BLaER1 (cell line): Measurements from ENCODE around the gene TMTC2.
"Not testable (repeated sequence)": the region's sequence is repeated elsewhere in the genome, so short reads cannot be mapped to it uniquely, and the experiment has no call there.

Source experiments
- H3K27ac ChIP-seq: shearing (Covaris generic); formaldehyde crosslinking; 2 replicates; pipeline ENCODE4 v1.8.1; 2022
- H3K27me3 ChIP-seq: shearing (Covaris generic); formaldehyde crosslinking; 2 replicates; pipeline ENCODE4 v1.8.1; 2022
- H3K36me3 ChIP-seq: shearing (Covaris generic); formaldehyde crosslinking; 2 replicates; pipeline ENCODE4 v1.8.1; 2022
- H3K4me1 ChIP-seq: shearing (Covaris generic); formaldehyde crosslinking; 2 replicates; pipeline ENCODE4 v1.8.1; 2022
- H3K4me2 ChIP-seq: shearing (Covaris generic); formaldehyde crosslinking; 2 replicates; pipeline ENCODE4 v1.8.1; 2022
- H3K4me3 ChIP-seq: shearing (Covaris generic); formaldehyde crosslinking; 2 replicates; pipeline ENCODE4 v1.8.1; 2022
- H3K9ac ChIP-seq: shearing (Covaris generic); formaldehyde crosslinking; 2 replicates; pipeline ENCODE4 v1.8.1; 2022
- H3K9me3 ChIP-seq: shearing (Covaris generic); formaldehyde crosslinking; 2 replicates; pipeline ENCODE4 v1.8.1; 2022
- H4K20me1 ChIP-seq: shearing (Covaris generic); formaldehyde crosslinking; 2 replicates; pipeline ENCODE4 v1.8.1; 2022
- Cebpa-rat ChIP-seq: shearing (Covaris generic); IDR thresholded peaks from 2 replicates; pipeline ENCODE4 v1.8.1; 2022

Gene TMTC2

DNA sequence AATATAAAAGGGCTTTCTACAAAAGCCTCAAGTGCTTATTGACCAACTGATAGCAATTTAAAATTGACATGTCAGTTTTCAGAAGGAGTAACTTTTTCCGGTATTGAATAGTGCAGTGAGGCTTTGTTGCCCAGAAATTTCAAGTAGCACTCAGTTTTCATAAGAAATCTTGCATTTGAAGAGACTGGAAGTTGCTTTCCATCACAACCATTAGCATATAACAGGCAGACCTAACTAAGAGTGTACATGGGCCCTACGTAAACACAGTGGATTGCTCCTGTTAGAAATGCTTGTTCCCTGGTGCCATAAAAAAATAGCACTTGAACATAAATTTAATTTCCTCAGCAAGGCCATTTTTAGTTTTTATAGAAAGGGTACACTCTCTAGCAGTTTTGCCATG lies 117.9 kb downstream of the TMTC2 start:
- no peak overlapping the region for H3K27ac ChIP-seq
- H3K36me3 ChIP-seq, result no peaks in the 10 kb centered on the region
- H4K20me1 ChIP-seq, result no peaks in the 10 kb centered on the region
- H3K4me1 ChIP-seq, result no peaks in the 10 kb centered on the region
- H3K27me3 ChIP-seq, result no peaks in the 10 kb centered on the region
- H3K4me3 ChIP-seq, result no peak overlapping the region
- H3K4me2 ChIP-seq, result no peak overlapping the region
- peaks cover 7% of the 10 kb centered on the region for H3K9me3 ChIP-seq
- H3K9ac ChIP-seq, result no peak overlapping the region
- no peak for TF ChIP-seq Cebpa-rat

DNA sequence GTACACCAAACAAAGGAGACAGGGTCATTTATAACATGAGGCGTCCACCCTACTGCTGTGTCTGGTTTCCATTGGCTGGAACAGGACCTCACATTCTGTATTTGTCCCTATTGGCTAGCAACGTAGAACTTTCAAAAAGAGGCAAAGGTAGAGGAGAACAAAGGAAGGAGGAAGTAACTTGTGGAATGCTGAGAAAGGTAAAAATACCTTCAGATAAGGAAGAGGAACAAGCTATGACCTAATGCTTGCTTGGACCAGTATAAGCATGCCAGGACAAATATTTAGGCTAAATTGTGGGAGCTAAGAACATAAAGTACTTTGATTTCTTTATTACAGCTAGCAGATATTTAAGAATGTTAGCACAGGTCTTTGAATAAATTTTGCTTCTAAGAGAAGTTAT lies 118.3 kb downstream of the TMTC2 start:
- H3K4me1 ChIP-seq, H3K27ac ChIP-seq: not testable (repeated sequence)

DNA sequence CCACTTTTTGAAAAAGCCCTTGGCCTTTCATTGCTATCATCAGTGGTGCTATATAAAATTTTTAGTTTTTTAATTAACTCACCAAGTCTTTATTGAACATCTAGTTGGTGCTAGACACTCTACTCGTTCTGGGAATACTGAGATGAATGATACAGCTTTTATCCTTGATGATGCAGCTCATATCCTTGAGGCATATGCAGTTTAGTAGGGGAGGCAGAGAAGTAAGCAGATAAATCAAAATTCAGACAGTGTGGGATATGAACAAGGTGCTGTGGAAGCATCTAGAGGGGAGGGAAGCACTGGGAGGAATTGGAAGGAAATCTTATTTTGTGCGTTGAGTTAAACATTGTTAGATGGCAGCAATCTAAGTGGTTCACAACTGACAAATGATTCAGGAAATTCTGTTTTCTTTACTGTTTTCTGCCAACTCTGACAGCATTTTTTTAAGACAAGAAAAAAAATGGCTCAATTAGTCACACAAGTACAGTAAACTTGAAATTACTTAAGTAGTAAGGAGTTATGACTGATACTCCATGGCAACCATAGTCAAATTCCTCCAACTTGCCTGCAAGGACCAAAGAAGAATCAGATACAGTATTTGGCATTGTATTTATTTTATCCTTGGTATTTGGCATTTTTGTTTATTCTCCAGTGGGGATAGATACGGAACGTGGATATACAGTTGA lies 119.2 kb downstream of the TMTC2 start:
- TF ChIP-seq Cebpa-rat, result no peak
- H4K20me1 ChIP-seq, result no peaks in the 10 kb centered on the region

More for the DNA sequence above, 118.3 kb downstream of the TMTC2 start:
- not testable (repeated sequence) for H3K4me2 ChIP-seq, H3K27me3 ChIP-seq, H4K20me1 ChIP-seq, H3K4me3 ChIP-seq, H3K9me3 ChIP-seq, H3K9ac ChIP-seq, H3K36me3 ChIP-seq

GRCh38 chr12:82807132-82807737 lies 120.5 kb downstream of the TMTC2 start:
- Histone ChIP-seq H3K4me3 (no peak overlapping the region), H3K4me2 (no peak overlapping the region), H3K4me1 (no peaks in the 10 kb centered on the region), H3K9me3 (peaks cover 2% of the 10 kb centered on the region; the same call in 1 of the 2 replicates), H3K27ac (no peak overlapping the region), H4K20me1 (no peaks in the 10 kb centered on the region), H3K27me3 (no peaks in the 10 kb centered on the region), H3K36me3 (no peaks in the 10 kb centered on the region), H3K9ac (no peak overlapping the region)
- TF ChIP-seq Cebpa-rat, result no peak

More for the DNA sequence above, 119.2 kb downstream of the TMTC2 start:
- Histone ChIP-seq H3K4me2 (no peak overlapping the region), H3K27ac (no peak overlapping the region), H3K36me3 (no peaks in the 10 kb centered on the region), H3K27me3 (no peaks in the 10 kb centered on the region), H3K4me3 (no peak overlapping the region), H3K4me1 (no peaks in the 10 kb centered on the region), H3K9ac (no peak overlapping the region), H3K9me3 (peaks cover 7% of the 10 kb centered on the region)

GRCh38 chr12:82810568-82810967 lies 123.9 kb downstream of the TMTC2 start:
- no peak for TF ChIP-seq Cebpa-rat
- H3K4me3 ChIP-seq, result no peak overlapping the region
- H3K27me3 ChIP-seq, result no peaks in the 10 kb centered on the region
- H3K36me3 ChIP-seq, result no peaks in the 10 kb centered on the region
- no peaks in the 10 kb centered on the region for H4K20me1 ChIP-seq
- H3K9me3 ChIP-seq, result no peaks in the 10 kb centered on the region
- no peak overlapping the region for H3K4me2 ChIP-seq
- no peaks in the 10 kb centered on the region for H3K4me1 ChIP-seq
- no peak overlapping the region for H3K27ac ChIP-seq
- no peak overlapping the region for H3K9ac ChIP-seq

- Histone ChIP-seq H3K36me3 (no peaks in the 10 kb centered on the region), H4K20me1 (no peaks in the 10 kb centered on the region), H3K4me2 (no peak overlapping the region), H3K9me3 (no peaks in the 10 kb centered on the region), H3K4me1 (no peaks in the 10 kb centered on the region), H3K4me3 (no peak overlapping the region), H3K27ac (no peak overlapping the region), H3K9ac (no peak overlapping the region), H3K27me3 (no peaks in the 10 kb centered on the region)
- TF ChIP-seq Cebpa-rat, result no peak
Observed at GRCh38 chr12:82817368-82817767, 130.7 kb downstream of the TMTC2 start.

- no peak overlapping the region for H3K4me3 ChIP-seq
- H3K4me2 ChIP-seq, result no peak overlapping the region
- H3K27ac ChIP-seq, result no peak overlapping the region
Observed at GRCh38 chr12:82818271-82819035, 131.7 kb downstream of the TMTC2 start.

GRCh38 chr12:82826505-82826904 lies 139.8 kb downstream of the TMTC2 start:
- Histone ChIP-seq H3K4me2 (no peak overlapping the region), H3K9me3 (no peaks in the 10 kb centered on the region), H3K27ac (no peak overlapping the region), H3K27me3 (no peaks in the 10 kb centered on the region), H3K4me1 (no peaks in the 10 kb centered on the region), H4K20me1 (no peaks in the 10 kb centered on the region), H3K9ac (no peak overlapping the region), H3K4me3 (no peak overlapping the region), H3K36me3 (no peaks in the 10 kb centered on the region)
- no peak for TF ChIP-seq Cebpa-rat

More at GRCh38 chr12:82818271-82819035, 131.7 kb downstream of the TMTC2 start:
- H4K20me1 ChIP-seq, result no peaks in the 10 kb centered on the region
- no peaks in the 10 kb centered on the region for H3K27me3 ChIP-seq
- TF ChIP-seq Cebpa-rat, result no peak
- no peaks in the 10 kb centered on the region for H3K36me3 ChIP-seq
- no peak overlapping the region for H3K9ac ChIP-seq
- no peaks in the 10 kb centered on the region for H3K4me1 ChIP-seq
- no peaks in the 10 kb centered on the region for H3K9me3 ChIP-seq

DNA sequence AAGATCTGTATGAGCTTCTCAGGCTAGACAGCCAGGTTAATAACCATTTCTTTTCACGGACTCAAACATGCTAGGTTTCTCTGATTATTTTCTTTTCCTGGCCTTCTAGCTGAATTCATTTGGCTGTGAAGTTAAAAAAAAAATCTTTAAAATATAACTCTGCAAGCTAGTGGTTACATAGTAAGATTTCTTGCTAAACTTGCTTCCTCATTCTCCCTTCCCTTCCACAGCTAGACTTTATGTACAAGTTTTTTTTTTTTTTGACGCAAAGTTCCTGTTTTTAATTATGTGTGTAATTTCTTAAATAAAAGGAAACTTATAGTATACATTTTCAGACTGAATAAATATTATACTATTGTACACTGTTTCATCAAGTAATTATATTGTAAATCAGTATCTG lies 145.4 kb downstream of the TMTC2 start:
- H3K9me3 ChIP-seq, result no peaks in the 10 kb centered on the region
- TF ChIP-seq Cebpa-rat, result no peak
- H3K4me3 ChIP-seq, result no peak overlapping the region

DNA sequence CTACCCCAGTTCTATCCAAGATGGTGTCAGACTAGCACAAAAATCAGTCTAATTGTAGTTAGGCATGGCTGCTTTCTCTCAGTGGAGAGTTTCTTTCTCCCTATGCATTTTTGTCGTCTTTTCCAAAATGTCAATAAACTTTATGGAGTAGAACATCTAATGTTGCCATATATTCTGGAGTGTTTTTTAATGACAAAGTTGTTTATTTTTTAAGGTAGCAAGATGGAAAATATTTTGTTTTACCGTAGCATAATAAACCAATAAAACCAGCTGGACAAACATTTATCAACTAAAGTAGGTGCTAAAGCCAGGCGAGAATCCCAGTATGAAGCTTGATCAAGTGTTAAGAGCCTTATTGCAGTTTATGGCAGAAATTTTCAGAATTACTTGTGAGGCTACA lies 146.3 kb downstream of the TMTC2 start:
- Histone ChIP-seq H3K4me1 (no peaks in the 10 kb centered on the region), H3K27ac (no peak overlapping the region), H3K36me3 (no peaks in the 10 kb centered on the region), H3K4me2 (no peak overlapping the region), H3K27me3 (no peaks in the 10 kb centered on the region), H3K9ac (no peak overlapping the region), H4K20me1 (no peaks in the 10 kb centered on the region), H3K4me3 (no peak overlapping the region), H3K9me3 (no peaks in the 10 kb centered on the region)
- TF ChIP-seq Cebpa-rat, result no peak

More for the DNA sequence above, 145.4 kb downstream of the TMTC2 start:
- Histone ChIP-seq H3K27me3 (no peaks in the 10 kb centered on the region), H3K36me3 (no peaks in the 10 kb centered on the region), H4K20me1 (no peaks in the 10 kb centered on the region), H3K27ac (no peak overlapping the region), H3K4me1 (no peaks in the 10 kb centered on the region), H3K9ac (no peak overlapping the region), H3K4me2 (no peak overlapping the region)
